AG04450 (cell line): Measurements from ENCODE around the gene TCTA. TPM values are rescaled to one million over a fixed set of nuclear protein-coding genes. Genes with fewer than 3 reads are reported as not detected.

Experiments
- CTCF ChIA-PET: fragments of 300-600, 350-600 bp; formaldehyde crosslinking; extraction: SDS; loops from one replicate; lab custom pipeline; 2022; ENCODE audit warnings: antibody characterized with exemption, inconsistent platforms; lab: Charles Lee
- POLR2A ChIA-PET: fragments of 350-600 bp; formaldehyde crosslinking; extraction: SDS; loops from one replicate; lab custom pipeline; 2021; ENCODE audit warnings: antibody characterized with exemption, inconsistent platforms; lab: Yijun Ruan, JAX
- DNase-seq: peaks from one replicate; pipeline ENCODE4 v3.0.0-alpha.2; 2011; ENCODE audit warnings: low read depth, low spot score
- H3K27ac ChIP-seq: one replicate; pipeline ENCODE4 v1.5.1; 2012; ENCODE audit warnings: low read depth, low read length, control low read depth
- H3K27me3 ChIP-seq: one replicate; pipeline ENCODE4 v1.6.0; 2012; ENCODE audit warnings: low read length; ENCODE audit not compliant: control insufficient read depth, insufficient read depth
- H3K4me3 ChIP-seq: 2 replicates; pipeline ENCODE4 v1.5.1; 2011; ENCODE audit warnings: mild to moderate bottlenecking, low read depth, low read length, control low read depth
- H3K9me3 ChIP-seq: 2 replicates; pipeline ENCODE4 v1.5.1; 2012; ENCODE audit warnings: low read length; ENCODE audit not compliant: control insufficient read depth, insufficient read depth
- CTCF ChIP-seq: IDR thresholded peaks from 2 replicates; pipeline ENCODE4 v1.5.1; 2011; ENCODE audit warnings: low read depth, low read length, control low read depth, inconsistent platforms
- polyA minus RNA-seq: library from RNA; depleted of rRNA, polyadenylated mRNA; stranded (reverse); fragments of >200 nt; gene quantifications from 2 replicates; pipeline ENCODE4 v1.2.3, GENCODE V29; 2011; rRNA and poly(A)+ RNA removed
- polyA plus RNA-seq: library from polyadenylated mRNA; depleted of rRNA; stranded (reverse); fragments of >200 nt; gene quantifications from 2 replicates; pipeline ENCODE4 v1.2.3, GENCODE V29; 2011; rRNA removed

TCTA gene
- polyA plus RNA-seq (30.4 and 32.0 TPM in 2 replicates), polyA minus RNA-seq (17.5 and 18.2 TPM in 2 replicates)

GRCh38 chr3:49411968-49412631 lies at the start of gene TCTA, which contains the start of gene RHOA:
Gene TCTA (plus strand): TSS chr3:49412423. CDS start chr3:49412427, 4 bp downstream.
Gene RHOA (minus strand): TSS chr3:49411976. CDS start chr3:49375589, 36,387 bp downstream.
- Histone ChIP-seq H3K27ac (peak within 1 kb of the TSS; percentile 70), H3K4me3 (peak within 1 kb of the TSS; percentile 97), H3K27me3 (no peaks in the 10 kb centered on the region), H3K9me3 (no peaks in the 10 kb centered on the region)
- POLR2A ChIA-PET = interaction anchor here (0.5 to 2.9 kb wide), 21 partner anchors 9 to 318 kb away, joined by 3 to 27 read pairs (median 4); partner anchors contain the start of genes AMT, DAG1, GPX1 and KLHDC8B
- TF ChIP-seq CTCF = no peak
- CTCF ChIA-PET = interaction anchor here (0.9 to 1.2 kb wide), 3 partner anchors 37 to 242 kb away, joined by 3 to 5 read pairs (median 4); no protein-coding TSS in a partner anchor
- DNase-seq = peak; percentile 100

GRCh38 chr3:49362561-49362960 lies 49.7 kb upstream of the TCTA start:
- TF ChIP-seq CTCF = no peak
- Histone ChIP-seq H3K27ac (peak overlapping the region; percentile 68), H3K27me3 (no peaks in the 10 kb centered on the region), H3K4me3 (no peak overlapping the region), H3K9me3 (no peaks in the 10 kb centered on the region; the same call in 1 of the 2 replicates)
- no peak for DNase-seq
- POLR2A ChIA-PET = interaction anchor here (0.6 to 1.8 kb wide), 5 partner anchors 10 to 67 kb away, joined by 3 to 7 read pairs (median 5); partner anchors contain the start of genes NICN1, RHOA, TCTA and USP4
- CTCF ChIA-PET = interaction anchor here (0.7 to 1.6 kb wide), 2 partner anchors 23 to 177 kb away, joined by 3 to 4 read pairs; partner anchors contain the start of gene USP4

- Histone ChIP-seq H3K27me3 (no peaks in the 10 kb centered on the region), H3K27ac (no peak overlapping the region), H3K9me3 (no peaks in the 10 kb centered on the region; the same call in 1 of the 2 replicates), H3K4me3 (no peak overlapping the region)
- no peak for TF ChIP-seq CTCF
- CTCF ChIA-PET = no interaction called here
- DNase-seq = no peak
- POLR2A ChIA-PET = no interaction called here
Measured at GRCh38 chr3:49370585-49371290, 41.5 kb upstream of the TCTA start.

- no peak overlapping the region for H3K4me3 ChIP-seq
- no peaks in the 10 kb centered on the region for H3K27me3 ChIP-seq
- DNase-seq = no peak
- H3K27ac ChIP-seq = no peak overlapping the region
- CTCF ChIA-PET = no interaction called here
- no peak for TF ChIP-seq CTCF
- POLR2A ChIA-PET = no interaction called here
- H3K9me3 ChIP-seq = peaks cover 1% of the 10 kb centered on the region
Measured at GRCh38 chr3:49371946-49372345, 40.3 kb upstream of the TCTA start.
